Mononuclear cell (primary cell): ENCODE measurements around the gene IPO4. TPM values are rescaled to one million over a fixed set of nuclear protein-coding genes. Genes with fewer than 3 reads are reported as not detected.

Source experiments
- H3K27me3 ChIP-seq: 2 replicates; pipeline ENCODE4 v1.6.0; 2011; ENCODE audit warnings: low read length, control low read depth; ENCODE audit not compliant: insufficient read depth
- H3K4me1 ChIP-seq: 2 replicates; pipeline ENCODE4 v1.5.1; 2011; ENCODE audit warnings: mild to moderate bottlenecking, low read length, control low read depth; ENCODE audit not compliant: insufficient read depth
- H3K4me3 ChIP-seq: 2 replicates; pipeline ENCODE4 v1.5.1; 2011; ENCODE audit warnings: mild to moderate bottlenecking, low read length, moderate library complexity
- H3K9me3 ChIP-seq: 2 replicates; pipeline ENCODE4 v1.5.1; 2011; ENCODE audit warnings: low read depth, mild to moderate bottlenecking, control low read depth, low read length
- total RNA-seq: library from RNA; depleted of rRNA; stranded (reverse); fragments of >200 nt; gene quantifications from one replicate; pipeline ENCODE4 v1.2.3, GENCODE V29; 2012

The IPO4 gene
- total RNA-seq, 1 donor, result 13.3 TPM

- no peaks in the 10 kb centered on the region for H3K27me3 ChIP-seq
- H3K9me3 ChIP-seq, result no peaks in the 10 kb centered on the region
- H3K4me3 ChIP-seq, result no peak overlapping the region
- H3K4me1 ChIP-seq, result peaks cover 54% of the 10 kb centered on the region
These were observed 45.1 kb downstream of the IPO4 start for GRCh38 chr14:24143511-24143910.

GRCh38 chr14:24141097-24141880 is 47.3 kb downstream of the IPO4 start, which contains the start of gene EMC9:
TSS of gene EMC9 (minus strand) at chr14:24141591. CDS start at chr14:24141304, 287 bp downstream.
- Histone ChIP-seq H3K9me3 (no peaks in the 10 kb centered on the region), H3K4me1 (peaks cover 64% of the 10 kb centered on the region), H3K4me3 (peak within 1 kb of the TSS; percentile 67), H3K27me3 (no peaks in the 10 kb centered on the region)

- Histone ChIP-seq H3K27me3 (no peaks in the 10 kb centered on the region), H3K4me3 (no peak overlapping the region), H3K9me3 (no peaks in the 10 kb centered on the region), H3K4me1 (peaks cover 53% of the 10 kb centered on the region)
These were observed 49.2 kb downstream of the IPO4 start for GRCh38 chr14:24139272-24139934.

DNA sequence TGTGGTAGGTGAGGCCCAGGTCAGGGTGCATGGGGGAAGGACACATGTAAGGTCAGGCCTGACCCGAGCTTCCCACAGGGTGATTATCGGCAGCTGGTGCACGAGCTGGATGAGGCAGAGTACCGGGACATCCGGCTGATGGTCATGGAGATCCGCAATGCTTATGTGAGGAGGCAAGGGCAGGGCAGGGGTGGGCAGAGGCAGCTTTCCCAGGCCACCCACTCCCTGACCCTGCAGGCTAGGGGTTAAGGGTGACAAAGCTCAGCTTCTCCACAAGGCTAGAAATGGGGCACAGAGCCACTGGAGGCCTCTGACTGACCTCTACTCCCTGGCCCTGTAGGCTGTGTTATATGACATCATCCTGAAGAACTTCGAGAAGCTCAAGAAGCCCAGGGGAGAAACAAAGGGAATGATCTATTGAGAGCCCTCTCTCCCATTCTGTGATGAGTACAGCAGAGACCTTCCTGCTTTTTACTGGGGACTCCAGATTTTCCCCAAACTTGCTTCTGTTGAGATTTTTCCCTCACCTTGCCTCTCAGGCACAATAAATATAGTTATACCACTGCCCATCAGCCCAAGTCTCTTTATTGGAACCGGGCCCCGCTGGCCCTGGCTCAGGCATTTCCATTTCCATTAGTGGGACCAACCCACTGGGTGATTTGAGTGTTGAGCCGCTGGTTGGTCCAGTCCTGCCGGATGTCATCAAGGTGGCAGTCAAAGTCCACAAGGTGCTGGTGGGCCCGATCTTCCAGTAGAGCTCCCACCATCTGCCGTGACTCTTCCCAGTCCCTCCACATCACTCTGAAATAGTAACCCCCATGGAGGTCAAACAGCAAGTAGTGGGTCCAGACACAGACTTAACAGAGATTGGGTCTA is 50.0 kb downstream of the IPO4 start:
- Histone ChIP-seq H3K4me1 (peaks cover 53% of the 10 kb centered on the region), H3K4me3 (no peak overlapping the region), H3K9me3 (no peaks in the 10 kb centered on the region), H3K27me3 (no peaks in the 10 kb centered on the region)

- H3K9me3 ChIP-seq, result no peaks in the 10 kb centered on the region
- peaks cover 56% of the 10 kb centered on the region for H3K4me1 ChIP-seq
- no peak overlapping the region for H3K4me3 ChIP-seq
- no peaks in the 10 kb centered on the region for H3K27me3 ChIP-seq
These were observed 50.9 kb downstream of the IPO4 start for GRCh38 chr14:24137529-24138395.

DNA sequence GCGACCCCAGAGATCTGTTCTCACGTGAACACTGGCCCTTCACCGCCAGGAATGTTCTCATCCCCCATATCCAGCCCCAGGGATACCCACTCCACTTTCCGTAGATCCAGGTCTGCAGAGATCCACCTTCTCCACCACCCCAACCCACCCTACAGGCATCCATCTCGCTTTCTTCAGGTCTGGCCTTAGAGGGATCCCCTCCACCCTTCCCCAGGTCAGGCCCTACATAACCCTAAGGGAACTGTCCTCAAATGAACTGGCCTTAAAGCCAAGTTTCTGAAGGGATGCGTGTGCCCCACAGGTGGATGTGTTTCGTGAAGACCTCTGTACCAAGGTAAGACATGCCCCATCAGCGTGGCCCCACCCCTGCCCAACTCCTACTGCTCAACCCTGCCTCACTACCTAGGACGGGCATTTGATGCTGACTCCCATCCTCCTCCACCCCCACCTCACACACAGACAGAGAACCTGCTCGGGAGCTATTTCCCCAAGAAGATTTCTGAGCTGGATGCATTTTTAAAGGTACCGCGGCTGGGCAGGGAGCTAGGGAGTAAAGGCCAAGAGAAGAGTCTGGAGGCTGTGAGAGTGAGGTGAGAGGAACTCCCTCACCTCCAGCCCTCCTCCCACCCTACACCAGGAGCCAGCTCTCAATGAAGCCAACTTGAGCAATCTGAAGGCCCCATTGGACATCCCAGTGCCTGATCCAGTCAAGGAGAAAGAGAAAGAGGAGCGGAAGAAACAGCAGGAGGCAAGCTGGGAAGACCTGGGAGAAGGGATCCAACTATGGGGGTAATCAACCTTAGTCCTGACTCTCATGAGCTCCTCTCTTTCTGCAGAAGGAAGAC is 51.7 kb downstream of the IPO4 start:
- peaks cover 59% of the 10 kb centered on the region for H3K4me1 ChIP-seq

DNA sequence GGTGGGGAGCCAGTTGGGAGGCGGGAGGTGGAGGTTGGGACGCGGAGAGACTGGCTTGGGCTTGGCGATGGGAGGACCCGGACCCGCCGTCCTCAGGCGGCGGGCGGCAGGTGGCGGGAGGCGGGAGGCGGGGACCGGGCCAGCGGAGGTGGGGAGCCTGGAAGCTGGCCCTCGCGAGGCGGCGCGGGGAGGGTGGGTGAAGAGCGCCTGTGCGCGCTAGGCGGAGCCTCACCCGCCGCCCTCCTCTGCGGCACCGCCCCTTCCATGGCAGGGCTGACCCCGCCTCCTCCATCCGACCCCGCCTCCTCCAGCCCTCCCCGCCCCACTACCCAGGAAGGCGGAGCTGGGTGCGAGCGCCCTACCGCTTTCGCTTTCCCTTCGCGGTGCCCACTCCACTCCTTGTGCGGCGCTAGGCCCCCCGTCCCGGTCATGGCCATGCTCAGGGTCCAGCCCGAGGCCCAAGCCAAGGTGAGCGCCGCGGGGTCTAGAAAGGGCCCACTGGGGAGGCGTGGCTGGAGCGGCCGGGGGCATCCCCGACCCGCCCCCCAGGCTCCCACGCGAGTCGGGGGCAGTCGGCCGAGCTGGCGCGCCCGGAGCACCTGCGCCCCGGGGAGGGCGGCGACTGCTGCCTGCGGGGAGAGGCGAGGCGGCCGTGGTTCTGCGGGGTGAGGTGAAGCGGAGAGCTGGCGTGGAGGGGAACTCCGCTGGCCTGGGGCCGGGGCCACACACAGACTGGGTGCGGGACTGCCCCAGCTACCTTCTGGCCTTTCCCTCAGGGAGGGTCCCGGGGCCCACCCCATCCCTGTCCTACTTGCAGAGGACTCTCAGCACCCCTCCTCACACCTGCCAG is 52.6 kb downstream of the IPO4 start, which contains the start of gene PSME1:
PSME1 (plus strand) TSS at position 361 of the 850 bp plus-strand sequence; CDS start at position 430, 69 bp downstream.
- peak within 1 kb of the TSS; percentile 93 for H3K4me3 ChIP-seq
- no peaks in the 10 kb centered on the region for H3K27me3 ChIP-seq
- H3K4me1 ChIP-seq, result peaks cover 61% of the 10 kb centered on the region
- H3K9me3 ChIP-seq, result no peaks in the 10 kb centered on the region

More for the DNA sequence above, 51.7 kb downstream of the IPO4 start:
- Histone ChIP-seq H3K4me3 (peak overlapping the region; percentile 93), H3K27me3 (no peaks in the 10 kb centered on the region), H3K9me3 (no peaks in the 10 kb centered on the region)

- Histone ChIP-seq H3K4me1 (peaks cover 56% of the 10 kb centered on the region), H3K9me3 (no peaks in the 10 kb centered on the region), H3K27me3 (no peaks in the 10 kb centered on the region), H3K4me3 (peak overlapping the region; percentile 93)
These were observed 53.1 kb downstream of the IPO4 start for GRCh38 chr14:24135584-24135833.

DNA sequence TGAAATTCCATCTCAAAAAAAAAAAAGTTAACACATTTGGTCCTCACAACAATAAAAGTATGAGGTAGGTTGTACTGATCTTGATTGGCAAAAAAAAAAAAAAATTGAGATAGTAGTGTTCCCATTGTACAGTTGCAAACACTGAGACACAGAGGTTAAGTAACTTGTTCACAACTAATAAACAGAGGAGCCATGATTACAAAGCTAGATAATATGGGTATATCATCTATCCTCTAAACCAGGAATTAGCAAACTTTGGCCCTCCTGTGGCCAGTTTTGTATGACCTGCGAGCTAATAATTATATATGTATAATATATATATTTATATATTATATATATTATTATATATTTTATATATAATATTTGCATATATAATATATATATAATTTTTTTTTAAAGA is 54.9 kb downstream of the IPO4 start:
- H3K27me3 ChIP-seq, result no peaks in the 10 kb centered on the region
- peaks cover 40% of the 10 kb centered on the region for H3K4me1 ChIP-seq
- H3K4me3 ChIP-seq, result no peak overlapping the region
- H3K9me3 ChIP-seq, result no peaks in the 10 kb centered on the region

- H3K9me3 ChIP-seq, result no peaks in the 10 kb centered on the region
- no peaks in the 10 kb centered on the region for H3K27me3 ChIP-seq
- H3K4me1 ChIP-seq, result peaks cover 37% of the 10 kb centered on the region
- no peak overlapping the region for H3K4me3 ChIP-seq
These were observed 55.6 kb downstream of the IPO4 start for GRCh38 chr14:24132976-24133375.

- Histone ChIP-seq H3K4me3 (no peak overlapping the region), H3K9me3 (no peaks in the 10 kb centered on the region), H3K4me1 (peaks cover 29% of the 10 kb centered on the region), H3K27me3 (no peaks in the 10 kb centered on the region)
These were observed 56.4 kb downstream of the IPO4 start for GRCh38 chr14:24132061-24132685.

GRCh38 chr14:24131549-24131966 is 57.1 kb downstream of the IPO4 start:
- Histone ChIP-seq H3K9me3 (no peaks in the 10 kb centered on the region), H3K27me3 (no peaks in the 10 kb centered on the region), H3K4me3 (no peak overlapping the region), H3K4me1 (peaks cover 23% of the 10 kb centered on the region)
